Activated CD4-positive, CD25-positive, alpha-beta regulatory T cell treated with anti-CD3 and anti-CD28 coated beads, Interleukin-2, amount 50 U/mL, for 16 hours (primary cell): ENCODE measurements around the gene CBX1.
A peak's percentile ranks its signal among the peaks of the same experiment; 100 is the strongest.
"Not testable (repeated sequence)": the region's sequence is repeated elsewhere in the genome, so short reads cannot be mapped to it uniquely, and the experiment has no call there.

Source experiments
- DNase-seq: peaks from one replicate; pipeline ENCODE4 v3.0.0-alpha.2; 2020; ENCODE audit warnings: low read depth, low spot score

The CBX1 gene

GRCh38 chr17:48074322-48075081, 26.8 kb downstream of the CBX1 start:
- DNase-seq: peak; percentile 51

- not testable (repeated sequence) for DNase-seq
These were observed 27.6 kb downstream of the CBX1 start for GRCh38 chr17:48073566-48074094.

GRCh38 chr17:48072811-48073210, 28.5 kb downstream of the CBX1 start:
- not testable (repeated sequence) for DNase-seq

- DNase-seq: no peak
These were observed 29.6 kb downstream of the CBX1 start for GRCh38 chr17:48071654-48072053.

- no peak for DNase-seq
These were observed 31.1 kb downstream of the CBX1 start for GRCh38 chr17:48070195-48070594.

GRCh38 chr17:48068491-48068961, 32.8 kb downstream of the CBX1 start:
- DNase-seq: no peak

GRCh38 chr17:48067808-48068207, 33.5 kb downstream of the CBX1 start:
- DNase-seq: not testable (repeated sequence)

- no peak for DNase-seq
These were observed 34.0 kb downstream of the CBX1 start for GRCh38 chr17:48067245-48067644.

- no peak for DNase-seq
These were observed 34.6 kb downstream of the CBX1 start for GRCh38 chr17:48066656-48067055.

GRCh38 chr17:48066192-48066591, 35.1 kb downstream of the CBX1 start:
- no peak for DNase-seq

GRCh38 chr17:48064638-48065037, 36.6 kb downstream of the CBX1 start:
- no peak for DNase-seq

- no peak for DNase-seq
These were observed 39.0 kb downstream of the CBX1 start for GRCh38 chr17:48062273-48062672.

- DNase-seq: no peak
These were observed 41.0 kb downstream of the CBX1 start for GRCh38 chr17:48060249-48060648.

GRCh38 chr17:48059125-48059668, 42.1 kb downstream of the CBX1 start:
- DNase-seq: no peak

GRCh38 chr17:48058393-48059124, 42.7 kb downstream of the CBX1 start:
- no peak for DNase-seq

- no peak for DNase-seq
These were observed 43.7 kb downstream of the CBX1 start for GRCh38 chr17:48057626-48058025.

GRCh38 chr17:48056879-48057278, 44.4 kb downstream of the CBX1 start:
- no peak for DNase-seq

GRCh38 chr17:48056246-48056745, 45.0 kb downstream of the CBX1 start:
- no peak for DNase-seq

GRCh38 chr17:48055531-48056245, 45.6 kb downstream of the CBX1 start:
- no peak for DNase-seq

GRCh38 chr17:48054238-48055185, 46.8 kb downstream of the CBX1 start:
- DNase-seq: no peak
